GM19193 (cell line): Measurements from ENCODE around the gene DDAH1.

Experiments
- POLR2A ChIP-seq: IDR thresholded peaks from 4 replicates; pipeline ENCODE4 v1.6.1; 2011; ENCODE audit not compliant: insufficient read depth, insufficient read length; ENCODE audit errors: extremely low read depth

Gene DDAH1

GRCh38 chr1:85480566-85480965 is 15.6 kb upstream of the DDAH1 start:
- TF ChIP-seq POLR2A, result no peak

- no peak for TF ChIP-seq POLR2A
These were observed 14.5 kb upstream of the DDAH1 start for GRCh38 chr1:85479491-85479890.

GRCh38 chr1:85478366-85478765 is 13.4 kb upstream of the DDAH1 start:
- no peak for TF ChIP-seq POLR2A

- no peak for TF ChIP-seq POLR2A
These were observed 10.1 kb upstream of the DDAH1 start for GRCh38 chr1:85475055-85475454.

- no peak for TF ChIP-seq POLR2A
These were observed 8.4 kb upstream of the DDAH1 start for GRCh38 chr1:85473390-85473789.

- no peak for TF ChIP-seq POLR2A
These were observed 6.6 kb upstream of the DDAH1 start for GRCh38 chr1:85471558-85471957.

- no peak for TF ChIP-seq POLR2A
These were observed 3.1 kb upstream of the DDAH1 start for GRCh38 chr1:85467929-85468540.

GRCh38 chr1:85467036-85467435 is 2.1 kb upstream of the DDAH1 start:
- no peak for TF ChIP-seq POLR2A

- TF ChIP-seq POLR2A, result no peak
These were observed 801 bp upstream of the DDAH1 start for GRCh38 chr1:85465786-85466134.

- no peak for TF ChIP-seq POLR2A
These were observed 361 bp downstream of the DDAH1 start for GRCh38 chr1:85464497-85465098.

GRCh38 chr1:85463731-85464496 is 1.0 kb downstream of the DDAH1 start:
- no peak for TF ChIP-seq POLR2A

GRCh38 chr1:85462931-85463649 is 1.9 kb downstream of the DDAH1 start:
- TF ChIP-seq POLR2A, result no peak

- no peak for TF ChIP-seq POLR2A
These were observed 3.6 kb downstream of the DDAH1 start for GRCh38 chr1:85461216-85461918.

- TF ChIP-seq POLR2A, result no peak
These were observed 4.3 kb downstream of the DDAH1 start for GRCh38 chr1:85460555-85461088.

- TF ChIP-seq POLR2A, result no peak
These were observed 5.7 kb downstream of the DDAH1 start for GRCh38 chr1:85459290-85459689.
